H1 (cell line): ENCODE results near the gene MALSU1. TPM values are rescaled to one million over a fixed set of nuclear protein-coding genes. Genes with fewer than 3 reads are reported as not detected.

ENCODE experiments used
- CTCF ChIA-PET: fragments of 300-600 bp; sonication (Branson Sonifier 250); formaldehyde crosslinking; loops from one replicate; lab custom pipeline; 2021; ENCODE audit not compliant: partially characterized antibody; lab: Charles Lee
- POLR2A ChIA-PET: fragments of 300-600 bp; sonication (Branson Sonifier 250); formaldehyde crosslinking; loops from one replicate; lab custom pipeline; 2021; ENCODE audit warnings: inconsistent platforms; ENCODE audit not compliant: partially characterized antibody; lab: Charles Lee
- DNase-seq, 2 experiments: peaks; one replicate each; pipeline versions ENCODE4 v3.0.0 to v3.0.0-alpha.2; 2010 to 2022; ENCODE audit warnings: low spot score in 2 of 2, low read depth in 1 of 2, mixed read lengths in 1 of 2
- FAIRE-seq: peaks from 2 replicates; lab custom pipeline; 2011; peaks lifted over from hg19 to GRCh38; lab: Jason Lieb, UNC
- H2AFZ ChIP-seq: 2 replicates; pipeline ENCODE4 v1.8.1; 2012; ENCODE audit warnings: low read length, inconsistent platforms
- H2AK5ac ChIP-seq: 2 replicates; pipeline ENCODE4 v1.6.1; 2013; ENCODE audit warnings: low read depth, low read length
- H2BK120ac ChIP-seq: replicated peaks from 2 replicates; pipeline ENCODE3; 2013; ENCODE audit warnings: low read depth, low read length, inconsistent platforms
- H2BK12ac ChIP-seq: 2 replicates; pipeline ENCODE4 v1.6.1; 2013; ENCODE audit warnings: low read depth, low read length
- H2BK15ac ChIP-seq: 2 replicates; pipeline ENCODE4 v1.6.1; 2013; ENCODE audit warnings: low read length
- H2BK20ac ChIP-seq: 2 replicates; pipeline ENCODE4 v1.6.1; 2013; ENCODE audit warnings: low read length
- H2BK5ac ChIP-seq: 2 replicates; pipeline ENCODE4 v1.6.1; 2013; ENCODE audit warnings: low read depth, low read length
- H3K14ac ChIP-seq: 2 replicates; pipeline ENCODE4 v1.6.1; 2013; ENCODE audit warnings: inconsistent platforms; ENCODE audit not compliant: insufficient read length
- H3K18ac ChIP-seq: 2 replicates; pipeline ENCODE4 v1.6.1; 2013; ENCODE audit warnings: low read length; ENCODE audit errors: extremely low read depth
- H3K23ac ChIP-seq: 2 replicates; pipeline ENCODE4 v1.6.1; 2013; ENCODE audit warnings: inconsistent platforms; ENCODE audit not compliant: insufficient read length
- H3K23me2 ChIP-seq: 2 replicates; pipeline ENCODE4 v1.6.1; 2013; ENCODE audit warnings: low read depth, low read length
- H3K27ac ChIP-seq: 2 replicates; pipeline ENCODE4 v1.6.1; 2011; ENCODE audit warnings: low read depth, low read length, inconsistent platforms
- H3K27me3 ChIP-seq, 4 experiments: replicated peaks in 1 of 4; 1 replicate in 1 of 4; 2 replicates in 3 of 4; pipeline versions ENCODE4 v1.6.1 to v1.8.1; 2011 to 2013; ENCODE audit warnings: low read length in 3 of 4, mild to moderate bottlenecking in 3 of 4, inconsistent platforms in 2 of 4, mixed read lengths in 2 of 4, moderate library complexity in 1 of 4; ENCODE audit not compliant: control insufficient read depth in 3 of 4, insufficient read depth in 3 of 4; ENCODE audit errors: extremely low read depth in 1 of 4
- H3K36me3 ChIP-seq, 4 experiments: 2 replicates each; pipeline versions ENCODE4 v1.6.1 to v1.8.1; 2011 to 2013; ENCODE audit warnings: mild to moderate bottlenecking in 4 of 4, low read length in 3 of 4, moderate library complexity in 2 of 4, control low read depth in 1 of 4, inconsistent platforms in 1 of 4; ENCODE audit not compliant: insufficient read depth in 4 of 4, control insufficient read depth in 2 of 4
- H3K4ac ChIP-seq: replicated peaks from 2 replicates; pipeline ENCODE3; 2013; ENCODE audit warnings: low read length, low read depth, mixed read lengths, inconsistent platforms; ENCODE audit not compliant: insufficient read length
- H3K4me1 ChIP-seq, 4 experiments: replicated peaks in 1 of 4; 1 replicate in 1 of 4; 2 replicates in 3 of 4; pipeline versions ENCODE4 v1.6.1 to v1.8.1; 2011 to 2013; ENCODE audit warnings: low read length in 3 of 4, inconsistent platforms in 2 of 4, mixed read lengths in 1 of 4; ENCODE audit not compliant: insufficient read depth in 4 of 4, control insufficient read depth in 3 of 4
- H3K4me2 ChIP-seq, 2 experiments: 2 replicates each; pipeline versions ENCODE4 v1.6.1 to v1.8.1; 2011 to 2013; ENCODE audit warnings: low read depth in 2 of 2, low read length in 2 of 2, control low read depth in 1 of 2, inconsistent platforms in 1 of 2, mild to moderate bottlenecking in 1 of 2; ENCODE audit not compliant: insufficient read depth in 1 of 2
- H3K4me3 ChIP-seq, 4 experiments: fragments of 200-600, 300-600 bp in 1 of 4; sonication (generic), shearing (Covaris generic), sonication (Bioruptor Twin) in 1 of 4; 2 replicates each; pipeline versions ENCODE4 v1.5.1 to v1.8.1; 2011 to 2016; ENCODE audit warnings: low read length in 4 of 4, low read depth in 3 of 4, control low read depth in 2 of 4, inconsistent platforms in 2 of 4, mild to moderate bottlenecking in 2 of 4, mixed read lengths in 1 of 4, moderate library complexity in 1 of 4; ENCODE audit not compliant: insufficient read depth in 2 of 4; ENCODE audit errors: extremely low read depth in 1 of 4
- H3K56ac ChIP-seq: replicated peaks from 2 replicates; pipeline ENCODE3; 2013; ENCODE audit warnings: low read depth, mild to moderate bottlenecking, mixed read lengths, low read length, inconsistent platforms; ENCODE audit not compliant: insufficient read length
- H3K79me1 ChIP-seq: 2 replicates; pipeline ENCODE4 v1.6.1; 2013; ENCODE audit warnings: low read depth, low read length, control low read depth
- H3K79me2 ChIP-seq, 2 experiments: 2 replicates each; pipeline versions ENCODE4 v1.6.1 to v1.8.1; 2012 to 2013; ENCODE audit warnings: low read length in 2 of 2, mild to moderate bottlenecking in 2 of 2, inconsistent platforms in 1 of 2; ENCODE audit not compliant: insufficient read depth in 2 of 2, control insufficient read depth in 1 of 2
- H3K9ac ChIP-seq, 4 experiments: replicated peaks in 1 of 4; 1 replicate in 1 of 4; 2 replicates in 3 of 4; pipeline versions ENCODE4 v1.6.1 to v1.8.1; 2011 to 2013; ENCODE audit warnings: low read depth in 3 of 4, low read length in 3 of 4, control low read depth in 2 of 4, mild to moderate bottlenecking in 2 of 4, moderate library complexity in 2 of 4, inconsistent platforms in 1 of 4; ENCODE audit errors: extremely low read depth in 1 of 4
- H3K9me3 ChIP-seq, 2 experiments: 2 replicates each; pipeline versions ENCODE4 v1.6.1 to v1.8.1; 2012 to 2013; ENCODE audit warnings: mild to moderate bottlenecking in 2 of 2, moderate library complexity in 2 of 2, control low read depth in 1 of 2, inconsistent platforms in 1 of 2, low read depth in 1 of 2, low read length in 1 of 2, mixed read lengths in 1 of 2; ENCODE audit not compliant: insufficient read depth in 2 of 2
- H4K20me1 ChIP-seq, 2 experiments: replicated peaks in 1 of 2; 2 replicates each; pipeline versions ENCODE3 to v1.8.1; 2011 to 2013; ENCODE audit warnings: inconsistent platforms in 2 of 2, low read length in 2 of 2, mild to moderate bottlenecking in 1 of 2; ENCODE audit not compliant: insufficient read depth in 2 of 2, control insufficient read depth in 1 of 2
- H4K5ac ChIP-seq: 2 replicates; pipeline ENCODE4 v1.6.1; 2013; ENCODE audit warnings: low read length, low read depth, mixed read lengths, inconsistent platforms; ENCODE audit not compliant: insufficient read length
- H4K8ac ChIP-seq: 2 replicates; pipeline ENCODE4 v1.8.0; 2013; ENCODE audit warnings: mild to moderate bottlenecking, moderate library complexity, low read length, inconsistent platforms; ENCODE audit not compliant: insufficient read depth; ENCODE audit errors: extremely low read depth
- H4K91ac ChIP-seq: replicated peaks from 2 replicates; pipeline ENCODE3; 2013; ENCODE audit warnings: low read length, mixed read lengths, inconsistent platforms; ENCODE audit not compliant: insufficient read length
- ATF3 ChIP-seq: IDR thresholded peaks from 2 replicates; pipeline ENCODE4 v1.6.1; 2011; ENCODE audit warnings: low read depth, mild to moderate bottlenecking, low read length; ENCODE audit not compliant: insufficient read depth
- BCL11A ChIP-seq, 2 experiments: IDR thresholded peaks; one replicate each; pipeline ENCODE4 v1.6.1; 2011; ENCODE audit warnings: low read depth in 2 of 2, low read length in 2 of 2, mild to moderate bottlenecking in 2 of 2
- CBX5 ChIP-seq: fragments of 300-800, 300-1000 bp; sonication (generic); IDR thresholded peaks from 2 replicates; pipeline ENCODE4 v1.7.1; 2016; ENCODE audit warnings: antibody characterized with exemption, low read length, low read depth
- CTCF ChIP-seq, 3 experiments: IDR thresholded peaks; 1 replicate in 2 of 3; 2 replicates in 1 of 3; pipeline versions ENCODE4 v1.5.1 to v1.6.1; 2011; ENCODE audit warnings: low read length in 3 of 3, mild to moderate bottlenecking in 3 of 3, inconsistent platforms in 2 of 3, low read depth in 1 of 3, moderate library complexity in 1 of 3; ENCODE audit not compliant: insufficient read depth in 1 of 3; ENCODE audit errors: control extremely low read depth in 1 of 3
- EGR1 ChIP-seq: IDR thresholded peaks from 2 replicates; pipeline ENCODE4 v1.6.1; 2011; ENCODE audit warnings: low read depth, low read length, borderline replicate concordance
- JUND ChIP-seq: IDR thresholded peaks from 2 replicates; pipeline ENCODE4 v1.6.1; 2011; ENCODE audit warnings: mild to moderate bottlenecking, improper control_type of control experiment, low read length
- KDM1A ChIP-seq: fragments of 200-600, 300-600 bp; sonication (generic); IDR thresholded peaks from 2 replicates; pipeline ENCODE4 v1.7.1; 2016; ENCODE audit warnings: mild to moderate bottlenecking, low read length, borderline replicate concordance
- MAFK ChIP-seq: IDR thresholded peaks from 2 replicates; pipeline ENCODE4 v1.6.1; 2012; ENCODE audit warnings: low read depth, mild to moderate bottlenecking, improper control_type of control experiment, low read length
- TEAD4 ChIP-seq: IDR thresholded peaks from 2 replicates; pipeline ENCODE4 v1.6.1; 2012; ENCODE audit warnings: low read depth, low read length, inconsistent platforms, mixed read lengths
- USF2 ChIP-seq: IDR thresholded peaks from 2 replicates; pipeline ENCODE4 v1.6.1; 2011; ENCODE audit warnings: low read length, improper control_type of control experiment
- WGBS, 2 experiments: shearing (Covaris generic) in 1 of 2; methylation state at CpG; one replicate each; pipeline versions ENCODE4 v1.1.6 to v1.1.7; 2013 to 2015; ENCODE audit warnings: low lambda C conversion rate in 2 of 2, mixed read lengths in 2 of 2, inconsistent platforms in 1 of 2, low coverage in 1 of 2, missing lambda C conversion rate in 1 of 2; ENCODE audit not compliant: insufficient replicate concordance in 2 of 2, insufficient coverage in 1 of 2, insufficient read length in 1 of 2; ENCODE audit errors: extremely low coverage in 1 of 2, missing lambda C conversion rate in 1 of 2; 5-methylcytosine and 5-hydroxymethylcytosine counted together
- polyA plus RNA-seq, 7 experiments: library from polyadenylated mRNA; depleted of rRNA in 3 of 7; stranded (reverse) in 5 of 7; unstranded in 2 of 7; fragments of >200 nt in 5 of 7; fragments of 200-250 nt in 2 of 7; gene quantifications; 1 replicate in 5 of 7; 2 replicates in 1 of 7; 4 replicates in 1 of 7; pipeline versions ENCODE4 v1.2.1 to v1.2.3, GENCODE V29; 2011 to 2013; ENCODE audit warnings: missing spikeins in 2 of 7, mixed read lengths in 2 of 7
- total RNA-seq: library from RNA; stranded (reverse); fragmentation: NEBNext Ultra II Directional; extraction: Animal tissue kit (Norgen Biotek cat#: 25700); gene quantifications from 2 replicates; pipeline ENCODE4 v1.2.1, GENCODE V29; 2021

MALSU1 gene
- total and polyA plus RNA-seq, 2 of the 8 experiments (the other 6 are each of a cell fraction or from before 2014, with no cell fraction given), result 73.5 to 84.0 TPM

- Histone ChIP-seq H3K27ac (no peak overlapping the region), H2AFZ (no peak overlapping the region), H3K79me2 (no peaks in the 10 kb centered on the region), H4K20me1 (no peaks in the 10 kb centered on the region), H2AK5ac (no peak overlapping the region), H4K8ac (no peak overlapping the region), H3K56ac (no peak overlapping the region), H3K14ac (no peak overlapping the region), H4K91ac (no peak overlapping the region), H2BK20ac (no peak overlapping the region), H3K23me2 (no peaks in the 10 kb centered on the region), H3K36me3 (no peaks in the 10 kb centered on the region), H4K5ac (no peak overlapping the region), H3K79me1 (no peaks in the 10 kb centered on the region), H3K23ac (no peak overlapping the region), H2BK15ac (no peak overlapping the region), H3K4me3 (no peak overlapping the region), H3K27me3 (no peaks in the 10 kb centered on the region), H3K9me3 (no peaks in the 10 kb centered on the region), H2BK5ac (no peak overlapping the region), H3K4ac (no peak overlapping the region), H3K18ac (no peak overlapping the region), H3K9ac (no peak overlapping the region), H3K4me1 (peaks cover 0 to 3% (median 0%) of the 10 kb centered on the region in 4 experiments; a peak in 1 of 7 replicates), H2BK120ac (no peak overlapping the region), H3K4me2 (no peak overlapping the region), H2BK12ac (no peak overlapping the region)
- no peak for FAIRE-seq
- no peak for DNase-seq
- ChIA-PET CTCF (interaction anchor here (0.6 to 14.1 kb wide), 19 partner anchors 9 to 347 kb away, joined by 3 to 241 read pairs (median 4); partner anchors contain the start of gene MALSU1), POLR2A (no interaction called here)
- WGBS, 2 experiments, result 94% methylated on average over 5 of the region's 5 CpGs; no CpG with 5 or more reads in 1 of the 2 experiments
- TF ChIP-seq CTCF (IDR thresholded peaks at IDR 0.05; ENCODE audit: control extremely low read depth in 1 of 3, insufficient read depth in 1 of 3, low read depth in 1 of 3, low read length in 3 of 3) (no peak), ATF3 (no peak), BCL11A (IDR thresholded peaks at IDR 0.05; ENCODE audit: low read depth in 2 of 2, low read length in 2 of 2) (no peak), TEAD4 (no peak), KDM1A (no peak), JUND (no peak), USF2 (no peak), CBX5 (no peak), MAFK (no peak), EGR1 (no peak)
Measured at GRCh38 chr7:23275912-23276311, 23.2 kb upstream of the MALSU1 start.
